Adrenal gland (tissue), 12 donors: Measurements from ENCODE around the gene GLB1L2. TPM values are rescaled to one million over a fixed set of nuclear protein-coding genes. Genes with fewer than 3 reads are reported as not detected.

Experiments used
- DNase-seq, 7 donors: peaks; one replicate each; pipeline ENCODE4 v3.0.0-alpha.2; 2019 to 2020
- H3K27ac ChIP-seq, 5 donors: fragments of 200-600 bp; sonication (generic) in 4 of 5; 1 replicate in 3 of 5; 2 replicates in 2 of 5; pipeline versions ENCODE4 v1.5.1 to v1.8.0; 2016 to 2020; ENCODE audit warnings: mild to moderate bottlenecking in 1 of 5
- H3K27me3 ChIP-seq: fragments of 200-600 bp; 2 replicates; pipeline ENCODE4 v1.8.0; 2021
- H3K36me3 ChIP-seq, 2 donors: fragments of 200-600 bp; replicated peaks in 1 of 2; 1 replicate in 1 of 2; 2 replicates in 1 of 2; pipeline versions ENCODE4 v1.5.1 to v1.8.0; 2018 to 2022
- H3K4me1 ChIP-seq, 2 donors: fragments of 200-600 bp; replicated peaks in 1 of 2; 1 replicate in 1 of 2; 2 replicates in 1 of 2; pipeline versions ENCODE4 v1.5.1 to v1.8.0; 2018 to 2021
- H3K4me3 ChIP-seq, 4 donors: fragments of 200-600 bp; sonication (generic) in 3 of 4; one replicate each; pipeline ENCODE4 v1.5.1; 2016 to 2018
- H3K9me3 ChIP-seq, 3 donors: fragments of 200-600 bp; sonication (generic) in 1 of 3; replicated peaks in 1 of 3; 1 replicate in 2 of 3; 2 replicates in 1 of 3; pipeline versions ENCODE4 v1.5.1 to v1.8.0; 2016 to 2021
- POLR2A ChIP-seq, 2 donors: fragments of 450-650 bp; IDR thresholded peaks; one replicate each; pipeline ENCODE4 v1.6.1; 2017; ENCODE audit warnings: antibody characterized with exemption in 2 of 2, mild to moderate bottlenecking in 2 of 2, moderate library complexity in 1 of 2
- WGBS, 4 donors: extraction: QIAGEN DNeasy Blood & Tissue Kit in 2 of 4; methylation state at CpG; one replicate each; pipeline versions ENCODE4 v1.1.5 to v1.1.7; 2013 to 2017; 5-methylcytosine and 5-hydroxymethylcytosine counted together
- intact Hi-C, 2 donors: fragments of 100-400 bp; cut with DNase I; formaldehyde crosslinking; loops; one replicate each; pipeline versions ENCODE4 v1.14.1 to v1.15.0; 2022 to 2023
- polyA plus RNA-seq, 3 donors: library from polyadenylated mRNA; stranded (reverse); fragments of 200-250 nt in 2 of 3; fragments of 350-450 nt in 1 of 3; fragmentation: Illumina TruSeq in 1 of 3; extraction: RNeasy Lipid Tissue Mini Kit (QIAGEN cat#74804) in 1 of 3; gene quantifications; one replicate each; pipeline ENCODE4 v1.2.3, GENCODE V29; 2013 to 2014
- total RNA-seq, 9 donors: library from RNA; depleted of rRNA in 4 of 9; stranded (reverse); fragments of >200 nt in 4 of 9; fragments of 120-200 nt in 1 of 9; fragmentation: NEBNext Ultra II Directional in 1 of 9; extraction: Animal tissue kit (Norgen Biotek cat#: 25700) in 1 of 9; gene quantifications; one replicate each; pipeline versions ENCODE4 v1.1.0 to v1.2.4, GENCODE V29; 2013 to 2023
- TF ChIP-seq, protein P1 (sequence below), 6 experiments: fragments of 450-650 bp in 4 of 6; fragments of 200-600 bp in 2 of 6; sonication (generic) in 1 of 6; IDR thresholded peaks; 1 replicate in 5 of 6; 2 replicates in 1 of 6; pipeline versions ENCODE4 v1.5.1 to v1.8.0; 2016 to 2021; ENCODE audit warnings: antibody characterized with exemption in 6 of 6, mild to moderate bottlenecking in 2 of 6, moderate library complexity in 1 of 6
- donor health status: healthy with polysubstance abuse.
- donor health status: Bipolar disorder and iron deficiency.
- donor health status: DM: yes; HTN: yes; CAD: no.
- donor health status: DM: no; HTN: no; CAD: no.
- donor health status: DM: no; HTN: no; CAD: no.
- donor health status: DM: yes; HTN: yes; CAD: no.

The GLB1L2 gene
- total and polyA plus RNA-seq, 12 donors = 0.66 to 8.1 (median 2.6) TPM

DNA sequence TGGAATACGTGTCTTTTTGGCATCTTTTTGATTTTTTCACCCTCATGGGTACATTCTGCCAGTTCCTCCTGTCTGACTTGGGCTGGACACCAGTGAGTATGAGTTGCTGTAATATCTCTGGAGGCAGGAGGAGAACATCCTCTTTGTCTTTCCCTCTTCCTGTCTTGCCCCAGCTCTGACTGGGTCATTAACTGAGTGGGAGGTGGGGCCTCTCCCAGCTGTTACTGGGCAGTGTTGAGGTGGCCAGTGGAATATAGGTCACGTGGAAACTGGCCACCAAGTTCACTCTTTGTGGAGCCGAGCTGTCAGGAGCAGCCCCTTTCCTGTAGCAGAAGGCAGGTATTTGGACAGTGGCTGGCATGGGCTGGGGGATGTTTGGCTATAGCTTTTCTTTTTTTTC, 2.2 kb downstream of the GLB1L2 start:
- 72 to 81% (median 76%) methylated on average over 3 of the region's 3 CpGs for WGBS, 4 donors
- Histone ChIP-seq H3K27me3 (no peaks in the 10 kb centered on the region), H3K4me3 (no peak overlapping the region), H3K36me3 (no peaks in the 10 kb centered on the region), H3K27ac (no peak overlapping the region), H3K4me1 (peaks cover 12 to 13% of the 10 kb centered on the region in 2 donors), H3K9me3 (no peaks in the 10 kb centered on the region)
- no peak for TF ChIP-seq POLR2A (IDR thresholded peaks at IDR 0.05)
- TF ChIP-seq, protein P1, sequence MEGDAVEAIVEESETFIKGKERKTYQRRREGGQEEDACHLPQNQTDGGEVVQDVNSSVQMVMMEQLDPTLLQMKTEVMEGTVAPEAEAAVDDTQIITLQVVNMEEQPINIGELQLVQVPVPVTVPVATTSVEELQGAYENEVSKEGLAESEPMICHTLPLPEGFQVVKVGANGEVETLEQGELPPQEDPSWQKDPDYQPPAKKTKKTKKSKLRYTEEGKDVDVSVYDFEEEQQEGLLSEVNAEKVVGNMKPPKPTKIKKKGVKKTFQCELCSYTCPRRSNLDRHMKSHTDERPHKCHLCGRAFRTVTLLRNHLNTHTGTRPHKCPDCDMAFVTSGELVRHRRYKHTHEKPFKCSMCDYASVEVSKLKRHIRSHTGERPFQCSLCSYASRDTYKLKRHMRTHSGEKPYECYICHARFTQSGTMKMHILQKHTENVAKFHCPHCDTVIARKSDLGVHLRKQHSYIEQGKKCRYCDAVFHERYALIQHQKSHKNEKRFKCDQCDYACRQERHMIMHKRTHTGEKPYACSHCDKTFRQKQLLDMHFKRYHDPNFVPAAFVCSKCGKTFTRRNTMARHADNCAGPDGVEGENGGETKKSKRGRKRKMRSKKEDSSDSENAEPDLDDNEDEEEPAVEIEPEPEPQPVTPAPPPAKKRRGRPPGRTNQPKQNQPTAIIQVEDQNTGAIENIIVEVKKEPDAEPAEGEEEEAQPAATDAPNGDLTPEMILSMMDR (IDR thresholded peaks at IDR 0.05) = no peak
- no peak for DNase-seq
- intact Hi-C loops = no loop called here

- H3K36me3 ChIP-seq = no peaks in the 10 kb centered on the region
- H3K4me3 ChIP-seq = no peak overlapping the region
- intact Hi-C loops = no loop called here
These were observed 3.2 kb downstream of the GLB1L2 start for GRCh38 chr11:134334796-134335571.

GRCh38 chr11:134337051-134337450, 5.3 kb downstream of the GLB1L2 start:
- 88 to 97% (median 93%) methylated on average over 4 of the region's 4 CpGs for whole genome bisulfite sequencing, 4 donors
- no peak for DNase-seq
- TF ChIP-seq, protein P1 (IDR thresholded peaks at IDR 0.05) = no peak
- no peak for TF ChIP-seq POLR2A (IDR thresholded peaks at IDR 0.05)

More at GRCh38 chr11:134334796-134335571, 3.2 kb downstream of the GLB1L2 start:
- no peak for TF ChIP-seq POLR2A (IDR thresholded peaks at IDR 0.05)
- TF ChIP-seq, protein P1 (IDR thresholded peaks at IDR 0.05) = no peak
- H3K27me3 ChIP-seq = no peaks in the 10 kb centered on the region
- peaks cover 12 to 13% of the 10 kb centered on the region in 2 donors for H3K4me1 ChIP-seq
- H3K27ac ChIP-seq = no peak overlapping the region
- no peak for DNase-seq
- WGBS, 4 donors = 89 to 93% (median 92%) methylated on average over 10 of the region's 10 CpGs
- H3K9me3 ChIP-seq = no peaks in the 10 kb centered on the region

GRCh38 chr11:134338068-134338467, 6.3 kb downstream of the GLB1L2 start:
- no peaks in the 10 kb centered on the region for H3K4me1 ChIP-seq
- no peak for TF ChIP-seq POLR2A (IDR thresholded peaks at IDR 0.05)
- TF ChIP-seq, protein P1 (IDR thresholded peaks at IDR 0.05) = no peak
- no peak overlapping the region for H3K27ac ChIP-seq
- 92 to 100% (median 95%) methylated on average over 2 to 15 of the region's 15 CpGs for WGBS, 4 donors
- no peak overlapping the region for H3K4me3 ChIP-seq
- DNase-seq = no peak
- H3K9me3 ChIP-seq = no peaks in the 10 kb centered on the region
- no peaks in the 10 kb centered on the region for H3K27me3 ChIP-seq
- intact Hi-C loops = no loop called here
- H3K36me3 ChIP-seq = no peaks in the 10 kb centered on the region

More at GRCh38 chr11:134337051-134337450, 5.3 kb downstream of the GLB1L2 start:
- intact Hi-C loops = no loop called here
- no peak overlapping the region for H3K4me3 ChIP-seq
- H3K27ac ChIP-seq = no peak overlapping the region
- no peaks in the 10 kb centered on the region for H3K27me3 ChIP-seq
- H3K4me1 ChIP-seq = peaks cover 3 to 5% of the 10 kb centered on the region in 2 donors
- no peaks in the 10 kb centered on the region for H3K9me3 ChIP-seq
- no peaks in the 10 kb centered on the region for H3K36me3 ChIP-seq
